HG03064 (cell line): ENCODE results near the gene LRP3.

ENCODE experiments used
- ATAC-seq: cut with Tn5 transposase; IDR thresholded peaks from one replicate; pipeline ENCODE4 v1.9.1; 2021; ENCODE audit warnings: low read depth; ENCODE audit not compliant: unreplicated experiment

Gene LRP3

DNA sequence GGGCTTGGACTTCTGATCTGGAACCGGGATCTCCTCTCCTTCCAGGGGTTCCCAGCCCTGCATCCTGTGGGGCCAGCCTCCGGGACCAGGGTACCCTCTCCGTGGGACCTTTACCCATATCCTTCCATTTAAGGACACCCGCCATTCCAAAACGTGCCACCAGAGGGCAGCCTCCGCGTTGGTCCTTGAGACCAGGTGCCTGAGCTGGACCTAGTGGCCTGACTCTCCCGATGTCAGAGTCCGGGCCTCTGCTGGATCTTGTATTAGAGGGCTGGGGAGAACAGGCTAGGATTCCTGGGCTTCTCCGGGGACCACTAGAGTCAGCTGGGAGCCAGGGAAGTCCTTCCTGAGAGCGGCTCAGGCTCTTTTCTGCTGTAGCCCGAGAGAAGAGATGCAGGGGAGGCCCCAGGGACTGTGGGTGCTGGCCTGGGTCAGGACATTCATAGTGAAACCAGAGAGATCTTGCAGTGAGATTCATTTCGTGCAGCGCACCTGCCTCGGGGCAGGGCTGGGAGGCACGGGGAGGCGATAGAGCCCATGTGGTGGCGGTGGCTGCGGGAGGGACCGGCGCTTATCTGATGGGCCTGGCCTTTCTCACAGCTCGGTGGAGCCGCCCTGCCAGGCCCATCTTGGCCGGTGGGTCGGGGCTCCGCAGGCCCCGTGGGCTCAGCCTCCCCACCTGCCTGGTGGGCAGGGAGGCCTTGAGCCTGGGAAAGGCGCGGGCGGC is 41.3 kb downstream of the LRP3 start:
- peak; percentile 71 for ATAC-seq

DNA sequence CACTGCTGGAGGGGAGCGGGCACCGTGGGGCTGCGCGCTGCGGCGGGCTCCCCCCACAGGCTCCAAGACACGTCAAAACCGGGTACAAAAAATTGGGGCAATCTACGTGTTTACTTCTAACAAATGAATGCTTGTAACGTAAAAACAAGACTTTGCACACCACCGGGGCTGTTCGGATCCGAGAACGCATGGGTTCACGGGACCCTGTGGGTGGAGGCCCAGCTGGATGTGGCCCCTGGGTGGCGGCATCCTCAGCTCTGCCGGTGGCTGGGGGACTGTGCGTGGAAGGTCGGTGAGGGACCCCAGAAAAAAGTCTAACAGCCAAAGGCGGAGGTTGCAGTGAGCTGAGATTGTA is 41.8 kb downstream of the LRP3 start:
- ATAC-seq: no peak

DNA sequence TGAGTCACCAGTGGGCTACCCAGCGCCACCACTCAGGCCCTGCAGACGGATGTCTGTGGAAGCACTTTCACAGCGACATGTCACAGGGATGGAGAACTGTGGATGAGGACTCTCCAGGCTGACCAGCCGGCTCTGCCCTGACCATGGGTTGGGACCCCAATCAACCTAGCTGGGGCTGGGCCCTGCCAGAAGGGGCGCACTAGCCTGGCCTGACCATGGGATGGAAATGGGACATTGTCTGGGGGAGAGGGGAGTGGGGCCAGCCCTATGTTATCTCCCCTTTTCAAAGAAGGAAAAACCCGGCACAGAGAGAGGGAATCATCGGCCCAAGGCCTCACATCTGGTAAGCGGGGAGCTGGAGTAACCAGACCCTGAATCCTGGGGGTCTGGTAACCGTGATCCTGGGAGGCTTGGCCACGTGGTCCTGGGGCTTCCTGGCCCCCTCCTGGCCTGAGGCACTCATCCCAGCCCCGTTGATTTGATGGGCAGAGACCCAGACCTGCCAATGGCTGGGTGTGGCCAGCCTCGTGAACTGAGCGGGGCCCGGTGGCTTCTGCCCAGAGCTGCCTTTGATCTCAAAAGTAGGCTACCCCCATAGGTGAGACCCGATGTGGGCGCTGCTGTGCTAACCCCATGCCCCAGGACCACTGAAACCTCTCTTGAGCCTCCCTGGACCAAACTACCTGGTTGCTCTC is 42.7 kb downstream of the LRP3 start:
- no peak for ATAC-seq

DNA sequence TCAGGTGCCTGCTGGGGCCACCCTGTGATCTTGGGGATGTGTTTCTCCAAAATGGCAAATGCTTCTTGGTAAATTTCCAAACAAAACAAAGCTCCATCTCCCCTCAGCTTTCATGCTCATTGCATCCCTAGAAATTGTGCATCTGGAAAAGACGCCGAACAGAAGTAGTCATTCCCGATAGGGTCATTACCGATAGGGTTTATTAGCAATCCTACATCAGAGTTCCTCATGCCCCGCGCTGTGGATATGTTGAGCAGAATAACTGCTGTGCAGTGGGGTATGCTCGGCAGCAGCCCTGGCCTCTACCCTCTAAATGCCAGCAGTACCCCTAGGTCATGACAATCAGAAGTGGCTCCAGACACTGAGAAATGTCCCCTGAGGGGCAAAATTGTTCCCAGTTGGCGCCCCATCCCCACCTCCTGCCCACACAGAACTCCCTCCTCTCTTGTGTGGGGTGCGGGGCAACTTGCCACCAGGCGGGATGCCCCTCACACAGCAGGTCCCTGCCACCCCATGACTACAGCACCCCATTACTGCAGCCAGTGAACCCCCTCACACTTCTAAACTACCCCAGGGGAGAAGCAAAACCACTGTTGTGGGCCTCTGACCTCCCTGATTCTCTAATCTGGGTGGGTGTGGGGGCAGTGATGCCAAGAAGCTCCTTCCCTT is 44.5 kb downstream of the LRP3 start:
- ATAC-seq: no peak

DNA sequence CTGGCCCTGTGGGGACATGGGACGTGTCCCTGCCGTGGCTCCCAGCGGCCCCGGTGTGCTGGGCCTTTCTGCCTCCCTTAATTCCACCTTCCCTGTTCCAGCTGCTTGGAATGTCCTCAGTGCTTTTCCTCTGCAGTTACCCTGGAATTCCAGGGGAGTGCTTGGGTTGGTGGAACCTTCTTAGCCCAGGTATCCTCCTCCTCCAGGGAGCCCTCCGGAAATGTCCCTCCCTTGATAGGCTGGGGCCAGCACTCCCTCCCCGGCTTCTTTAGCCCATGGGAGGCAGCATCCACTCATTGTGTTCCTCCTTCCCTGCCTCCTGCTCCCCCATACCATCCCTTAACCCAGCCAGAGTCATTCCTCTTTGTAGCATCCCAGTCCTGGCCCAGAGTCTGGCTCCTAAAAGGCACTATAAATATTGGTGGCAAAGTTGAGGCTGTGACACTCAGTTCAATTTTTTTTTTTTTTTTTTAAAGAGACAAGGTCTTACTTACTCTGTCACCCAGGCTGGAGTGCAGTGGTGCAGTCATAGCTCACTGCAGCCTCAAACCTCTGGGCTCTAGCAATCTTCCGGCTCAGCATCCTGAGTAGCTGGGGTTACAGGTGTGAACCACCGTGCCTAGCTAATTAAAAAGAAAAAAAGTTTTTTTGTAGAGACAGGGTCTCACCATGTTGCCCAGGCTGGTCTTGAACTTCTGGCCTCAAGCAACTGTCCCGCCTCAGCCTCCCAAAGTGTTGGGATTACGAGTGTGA is 45.3 kb downstream of the LRP3 start:
- ATAC-seq: no peak

DNA sequence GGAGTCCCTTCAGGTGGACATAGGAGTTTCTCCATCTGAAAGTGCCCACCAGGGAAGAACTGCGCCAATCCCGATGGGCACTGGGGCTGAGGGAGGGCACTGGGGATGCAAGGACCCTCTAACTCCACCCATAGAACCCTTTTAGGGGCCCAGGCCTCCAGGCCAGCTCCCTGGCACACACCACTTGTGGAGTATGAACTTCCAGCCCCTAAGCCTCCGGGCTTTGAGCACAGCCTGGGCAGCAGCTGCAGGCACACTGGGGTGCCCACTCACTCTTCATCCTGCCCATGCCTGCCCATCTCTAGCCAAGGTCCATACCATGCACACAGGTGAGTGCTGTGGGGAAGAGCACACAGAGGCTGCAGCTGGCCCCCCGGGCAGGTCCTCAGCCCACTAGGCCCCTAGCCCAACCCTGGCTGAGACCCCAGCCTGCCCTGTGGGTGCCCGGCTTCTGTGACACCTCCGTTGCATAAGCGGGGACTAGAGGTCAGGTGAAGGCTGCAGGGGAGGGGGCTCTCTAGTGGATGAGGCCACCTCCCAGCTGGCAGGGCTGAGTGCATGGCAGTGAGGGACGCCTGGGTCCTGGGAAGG is 46.1 kb downstream of the LRP3 start:
- ATAC-seq: no peak

DNA sequence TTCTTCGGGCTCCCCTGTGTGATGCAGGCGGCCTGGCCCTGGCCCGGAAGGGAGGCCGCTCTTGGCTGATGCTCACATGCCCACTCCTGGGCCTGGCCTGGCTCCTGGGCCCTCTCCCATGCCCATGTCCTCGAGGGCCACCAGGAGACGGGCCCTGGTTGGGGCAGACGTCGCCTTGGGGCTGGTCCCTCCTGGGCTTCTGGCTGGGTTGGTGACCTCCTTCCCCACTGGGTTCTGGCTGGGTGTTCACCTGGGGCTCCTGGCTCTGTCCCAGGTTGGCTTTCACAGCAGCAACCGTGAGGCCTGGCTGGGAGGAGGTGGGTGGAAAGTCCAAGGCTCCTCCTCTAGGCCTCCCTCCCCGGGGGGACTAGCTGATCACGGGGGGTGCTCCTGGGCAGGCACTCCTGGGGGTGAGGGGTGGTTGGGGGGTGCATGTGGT is 47.0 kb downstream of the LRP3 start:
- ATAC-seq: no peak

DNA sequence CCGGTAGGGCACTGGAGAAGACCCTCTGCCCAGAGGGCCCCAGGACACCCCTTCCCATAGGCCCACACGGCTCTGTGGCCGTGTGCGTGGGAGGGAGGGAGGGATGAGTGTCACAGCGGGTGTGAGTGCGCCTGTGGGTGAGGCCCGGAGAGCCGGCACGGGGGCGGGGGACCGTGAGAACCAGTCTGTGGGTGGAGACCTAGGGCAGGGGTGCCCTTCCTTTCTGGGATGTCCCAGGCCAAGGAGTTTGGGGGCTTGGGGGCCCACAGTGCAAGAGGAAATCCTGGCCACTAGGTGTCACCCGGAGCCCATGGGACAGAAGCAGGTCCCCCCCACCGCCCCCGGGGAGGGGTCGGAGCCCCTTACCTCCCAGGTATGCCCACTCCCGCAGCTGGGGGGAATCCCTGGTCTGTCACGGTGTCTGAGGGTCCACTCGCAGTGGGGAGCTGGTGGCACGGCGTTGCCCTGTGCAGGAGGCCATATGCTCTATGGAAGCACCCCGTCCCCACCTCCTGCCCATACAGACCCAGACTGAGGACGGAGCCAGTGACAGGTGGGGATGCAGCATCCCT is 47.5 kb downstream of the LRP3 start:
- ATAC-seq: no peak

DNA sequence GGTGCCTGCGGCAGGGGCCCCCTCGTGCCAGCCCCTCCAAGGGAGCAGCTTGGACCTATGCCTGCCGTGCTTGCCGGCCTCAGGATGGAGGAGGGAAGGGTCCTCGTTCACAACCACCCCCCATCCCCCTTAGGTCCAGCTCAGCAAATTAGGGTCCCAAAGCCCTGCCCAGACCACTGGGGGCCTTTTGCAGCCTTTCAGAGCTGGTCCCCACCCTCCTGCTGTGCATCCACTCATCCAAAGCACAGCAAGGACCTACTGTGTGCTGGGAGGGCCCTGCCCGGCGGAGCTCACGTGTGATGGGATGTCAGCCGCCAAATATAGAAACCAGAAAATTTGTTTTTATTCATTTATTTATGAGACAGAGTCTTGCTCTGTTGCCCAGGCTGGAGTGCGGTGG is 48.0 kb downstream of the LRP3 start:
- ATAC-seq: no peak

DNA sequence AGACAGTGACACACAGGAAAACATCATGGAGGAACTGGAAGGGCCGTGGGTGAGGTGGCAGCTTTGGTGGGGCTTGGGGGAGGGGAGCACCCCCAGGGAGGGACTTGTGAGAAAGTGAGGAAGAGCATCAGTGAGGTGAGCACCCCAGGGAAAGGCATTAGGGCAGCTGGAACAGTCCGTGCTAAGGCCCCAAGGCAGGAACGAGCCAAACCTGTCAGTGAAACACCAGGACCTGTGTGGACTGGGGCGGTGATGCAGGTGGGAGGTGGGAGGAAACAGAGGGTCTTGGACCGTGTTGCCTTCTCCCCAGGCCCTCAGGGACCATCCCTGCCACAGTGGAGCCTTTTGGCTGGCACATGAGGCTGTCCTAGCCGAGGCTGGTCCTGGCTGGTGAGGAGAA is 48.8 kb downstream of the LRP3 start:
- ATAC-seq: no peak

DNA sequence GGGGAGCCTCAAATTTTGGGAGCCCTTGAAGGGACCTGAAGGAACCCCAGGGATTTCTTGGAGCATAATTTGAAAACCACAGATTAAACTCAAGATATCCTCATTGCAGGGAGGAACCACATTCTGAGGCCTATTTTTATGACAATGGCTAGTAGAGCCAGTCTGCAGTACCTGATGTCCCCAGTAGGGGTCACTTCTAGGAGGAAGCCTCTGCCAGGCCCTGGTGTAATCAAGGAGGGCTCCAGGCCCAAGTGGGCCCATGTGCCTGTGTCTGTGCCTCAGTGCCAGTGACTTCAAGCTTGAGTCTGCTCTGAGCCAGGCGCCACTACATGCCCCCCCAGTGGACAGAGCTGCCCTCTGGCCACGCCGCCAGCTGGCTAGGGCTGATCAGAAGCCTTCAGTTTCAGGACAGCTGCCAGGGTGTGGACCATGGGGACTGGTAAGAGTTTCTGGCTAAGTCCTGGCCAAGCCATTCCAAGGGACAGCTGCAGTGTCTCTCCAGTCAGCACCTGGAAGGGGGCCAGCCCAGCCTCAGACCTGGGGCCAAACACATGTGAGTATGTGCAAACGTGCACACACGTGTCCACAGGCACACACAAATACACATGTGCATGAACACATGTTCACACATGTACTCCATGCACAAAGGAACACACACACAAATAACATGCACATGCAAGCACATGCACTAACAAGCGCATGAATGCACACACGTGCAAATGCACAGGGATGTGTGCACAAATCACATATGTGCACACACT is 52.0 kb downstream of the LRP3 start:
- ATAC-seq: no peak

DNA sequence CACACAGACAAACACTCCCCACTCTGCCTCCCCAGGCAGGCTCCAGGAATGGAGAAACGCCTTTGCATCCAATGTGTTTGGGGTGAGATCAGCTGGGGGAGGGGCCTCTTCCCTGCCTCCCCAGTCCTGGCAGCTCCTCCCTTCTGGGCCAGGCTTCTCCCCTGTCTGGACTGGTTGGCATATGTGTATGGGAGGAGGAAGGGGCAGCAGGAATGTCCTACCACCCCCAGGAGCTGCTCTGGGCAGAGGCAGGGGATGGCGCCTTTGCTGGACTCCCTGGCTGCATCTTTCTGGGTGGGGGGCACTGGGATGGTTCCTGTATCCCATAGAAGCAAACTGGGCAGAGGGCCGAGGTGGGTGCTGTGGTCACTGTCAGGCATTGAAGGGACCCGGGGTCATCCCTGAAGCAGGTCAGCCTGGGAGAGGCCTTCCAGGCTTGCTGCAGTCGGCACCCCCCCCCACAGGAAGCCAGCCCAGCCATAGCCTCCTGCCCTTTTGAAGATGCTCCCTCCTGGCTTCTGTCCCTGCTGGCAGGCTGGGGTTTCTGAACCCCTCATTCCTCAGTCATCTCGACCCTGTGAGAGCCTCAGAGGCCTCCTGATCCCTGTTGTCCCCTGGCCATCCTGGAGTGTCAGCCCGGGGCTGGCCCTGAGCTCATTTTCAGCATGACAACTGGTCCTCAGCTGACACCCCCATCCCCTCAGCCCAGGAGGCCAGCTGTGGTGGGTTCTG is 52.7 kb downstream of the LRP3 start:
- ATAC-seq: no peak

DNA sequence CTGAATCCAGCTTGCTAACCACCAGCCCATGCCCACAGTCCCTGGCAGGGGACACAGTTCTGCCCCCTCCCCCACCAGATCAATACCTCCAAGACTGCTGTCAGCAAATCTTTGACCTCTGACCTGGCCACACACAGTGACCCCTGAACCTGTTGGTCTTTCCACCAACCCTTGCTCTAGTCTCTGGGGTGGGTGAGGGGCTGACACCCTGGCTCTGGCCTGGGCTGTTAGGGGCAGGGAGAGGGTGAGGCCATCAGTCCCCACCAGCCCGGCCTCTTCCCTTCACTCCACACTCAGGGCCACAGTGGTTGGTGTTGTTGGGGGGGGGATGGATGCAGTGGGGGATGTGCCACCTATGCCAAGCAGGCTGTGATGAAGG is 53.3 kb downstream of the LRP3 start:
- ATAC-seq: no peak

DNA sequence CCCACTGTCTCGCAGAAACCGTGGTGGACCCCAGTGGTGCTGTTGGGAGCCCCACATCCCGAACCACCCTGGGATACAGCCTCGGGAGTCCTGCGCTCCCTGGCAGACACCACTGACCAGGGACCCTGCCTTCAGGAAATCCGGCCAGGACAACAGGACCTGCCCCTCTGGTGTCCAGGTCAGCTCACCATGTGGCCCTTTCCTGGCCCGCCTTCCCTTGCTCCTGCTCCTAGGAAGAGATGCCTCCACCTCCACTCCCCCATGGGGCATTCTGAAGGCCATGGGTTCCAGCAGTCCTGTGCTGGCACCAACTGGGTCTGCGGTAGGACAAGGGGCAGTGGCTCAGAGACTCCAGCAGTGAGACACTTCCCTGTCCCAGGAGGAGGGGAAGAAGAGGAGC is 54.0 kb downstream of the LRP3 start:
- ATAC-seq: no peak

DNA sequence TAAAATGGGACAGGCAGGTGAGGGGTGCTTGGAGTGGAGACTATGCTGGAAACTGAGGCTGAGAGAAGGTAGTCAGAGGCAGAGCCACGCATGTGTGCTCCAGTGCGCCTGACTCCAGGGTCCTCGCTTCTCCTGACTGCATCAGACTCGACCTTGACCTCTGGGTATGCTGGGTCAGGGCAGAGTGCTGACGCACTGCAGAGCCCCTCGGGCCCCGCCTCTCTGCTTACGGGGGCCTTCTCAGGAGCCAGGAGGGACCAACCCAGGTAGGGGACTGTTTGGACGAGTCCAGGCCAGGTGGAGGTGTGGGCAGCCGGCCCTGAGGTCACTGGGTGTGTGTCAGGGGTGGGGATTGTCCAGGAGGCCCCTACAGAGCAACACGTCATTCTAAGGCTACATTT is 54.4 kb downstream of the LRP3 start:
- no peak for ATAC-seq

DNA sequence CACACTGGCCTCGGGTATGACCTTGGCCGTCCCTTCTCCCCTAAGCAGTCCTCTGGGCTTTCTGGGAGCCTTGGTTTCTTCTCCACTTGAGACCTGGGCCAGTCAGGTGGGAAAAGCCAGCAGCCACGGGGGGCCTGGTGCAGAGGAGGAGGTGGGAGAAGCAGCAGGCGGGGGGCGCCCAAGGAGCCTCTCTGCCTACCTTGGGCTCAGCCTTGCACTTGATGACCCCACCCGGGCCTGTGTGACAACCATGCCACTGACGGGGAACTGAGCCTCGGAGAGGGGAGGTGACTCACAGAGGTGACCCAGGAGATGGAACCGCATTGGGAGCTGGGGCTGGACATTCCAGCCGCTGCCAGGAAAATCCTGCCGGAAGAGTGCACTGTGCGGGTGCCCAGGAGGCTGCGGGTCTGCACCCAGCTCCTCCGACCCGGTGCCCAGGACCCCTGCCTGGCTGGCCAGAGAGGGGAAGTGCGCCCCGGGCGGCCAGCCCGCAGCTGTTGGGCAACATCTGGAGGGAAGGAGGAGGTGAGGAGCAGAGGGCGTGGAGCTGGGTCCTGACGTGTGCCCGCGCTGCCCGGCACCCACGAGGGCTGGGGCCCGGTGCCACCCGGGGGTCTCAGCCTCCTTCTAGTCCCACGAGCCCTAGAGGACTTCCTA is 55.0 kb downstream of the LRP3 start:
- no peak for ATAC-seq

DNA sequence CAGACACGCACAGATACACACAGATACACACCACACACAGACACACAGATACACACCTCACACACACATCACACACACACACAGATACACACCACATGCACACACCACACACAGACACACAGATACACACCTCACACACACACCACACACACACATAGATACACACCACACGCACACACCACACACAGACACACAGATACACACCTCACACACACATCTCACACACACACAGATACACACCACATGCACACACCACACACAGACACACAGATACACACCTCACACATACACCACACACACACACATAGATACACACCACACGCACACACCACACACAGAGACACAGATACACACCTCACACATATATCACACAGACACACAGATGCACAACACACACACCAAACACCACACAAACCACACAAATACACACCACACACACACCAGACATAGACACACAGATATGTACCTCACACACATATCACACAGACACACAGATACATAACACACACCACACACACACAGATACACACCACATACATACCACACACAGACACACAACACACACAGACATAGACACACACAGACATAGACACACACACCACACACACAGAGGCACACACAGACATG is 55.7 kb downstream of the LRP3 start:
- ATAC-seq: no peak

DNA sequence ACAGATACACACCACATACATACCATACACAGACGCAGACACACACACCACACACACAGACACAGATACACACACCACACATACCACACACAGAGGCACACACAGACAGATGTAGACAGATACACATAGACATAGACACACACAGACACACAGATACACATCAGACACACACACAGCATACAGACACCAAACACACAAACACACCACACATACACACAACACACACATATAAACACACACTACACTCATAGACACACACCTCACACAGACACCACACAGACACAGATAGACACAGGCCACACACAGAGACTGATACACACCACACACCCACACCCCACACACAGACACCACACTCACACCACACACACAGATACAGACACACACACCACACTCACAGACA is 56.4 kb downstream of the LRP3 start:
- ATAC-seq: no peak
